HL-60 (cell line): ENCODE measurements around the gene C1orf210.

Experiments used
- POLR2AphosphoS5 ChIP-seq: IDR thresholded peaks from 2 replicates; pipeline ENCODE4 v1.6.1; 2012; ENCODE audit warnings: low read depth
- REST ChIP-seq: IDR thresholded peaks from 2 replicates; pipeline ENCODE4 v1.6.1; 2012; ENCODE audit warnings: low read depth; ENCODE audit not compliant: insufficient replicate concordance
- TF ChIP-seq, protein P1 (sequence below): IDR thresholded peaks from one replicate; pipeline ENCODE4 v1.5.1; 2011; ENCODE audit warnings: low read length, control low read depth, inconsistent platforms; ENCODE audit not compliant: insufficient read depth

GRCh38 chr1:43306688-43307457 is 21.5 kb upstream of the C1orf210 start:
- TF ChIP-seq, protein P1, sequence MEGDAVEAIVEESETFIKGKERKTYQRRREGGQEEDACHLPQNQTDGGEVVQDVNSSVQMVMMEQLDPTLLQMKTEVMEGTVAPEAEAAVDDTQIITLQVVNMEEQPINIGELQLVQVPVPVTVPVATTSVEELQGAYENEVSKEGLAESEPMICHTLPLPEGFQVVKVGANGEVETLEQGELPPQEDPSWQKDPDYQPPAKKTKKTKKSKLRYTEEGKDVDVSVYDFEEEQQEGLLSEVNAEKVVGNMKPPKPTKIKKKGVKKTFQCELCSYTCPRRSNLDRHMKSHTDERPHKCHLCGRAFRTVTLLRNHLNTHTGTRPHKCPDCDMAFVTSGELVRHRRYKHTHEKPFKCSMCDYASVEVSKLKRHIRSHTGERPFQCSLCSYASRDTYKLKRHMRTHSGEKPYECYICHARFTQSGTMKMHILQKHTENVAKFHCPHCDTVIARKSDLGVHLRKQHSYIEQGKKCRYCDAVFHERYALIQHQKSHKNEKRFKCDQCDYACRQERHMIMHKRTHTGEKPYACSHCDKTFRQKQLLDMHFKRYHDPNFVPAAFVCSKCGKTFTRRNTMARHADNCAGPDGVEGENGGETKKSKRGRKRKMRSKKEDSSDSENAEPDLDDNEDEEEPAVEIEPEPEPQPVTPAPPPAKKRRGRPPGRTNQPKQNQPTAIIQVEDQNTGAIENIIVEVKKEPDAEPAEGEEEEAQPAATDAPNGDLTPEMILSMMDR, result no peak
- TF ChIP-seq POLR2AphosphoS5 (no peak), REST (no peak)
